H1 (cell line): Measurements from ENCODE around the gene LAD1. TPM values are rescaled to one million over a fixed set of nuclear protein-coding genes. Genes with fewer than 3 reads are reported as not detected.

ENCODE experiments used
- BACH1 ChIP-seq: IDR thresholded peaks from 2 replicates; pipeline ENCODE4 v1.6.1; 2012; ENCODE audit warnings: low read length, improper control_type of control experiment
- EGR1 ChIP-seq: IDR thresholded peaks from 2 replicates; pipeline ENCODE4 v1.6.1; 2011; ENCODE audit warnings: low read depth, low read length, borderline replicate concordance
- GABPA ChIP-seq: IDR thresholded peaks from 2 replicates; pipeline ENCODE4 v1.6.1; 2011; ENCODE audit warnings: mild to moderate bottlenecking, low read length, moderate library complexity, borderline replicate concordance; ENCODE audit not compliant: insufficient read depth
- JUND ChIP-seq: IDR thresholded peaks from 2 replicates; pipeline ENCODE4 v1.6.1; 2011; ENCODE audit warnings: mild to moderate bottlenecking, improper control_type of control experiment, low read length
- KDM4A ChIP-seq: IDR thresholded peaks from one replicate; pipeline ENCODE4 v1.7.1; 2012; ENCODE audit warnings: low read depth, mild to moderate bottlenecking, moderate library complexity, low read length, inconsistent platforms; ENCODE audit not compliant: severe bottlenecking
- KDM5A ChIP-seq: fragments of 200-600 bp; IDR thresholded peaks from 2 replicates; pipeline ENCODE4 v1.7.1; 2012; ENCODE audit warnings: mild to moderate bottlenecking, low read length, inconsistent platforms, mixed read lengths
- NANOG ChIP-seq: IDR thresholded peaks from 2 replicates; pipeline ENCODE4 v1.6.1; 2011; ENCODE audit warnings: low read length, low read depth, mild to moderate bottlenecking, inconsistent platforms; ENCODE audit not compliant: insufficient read depth, poor library complexity, severe bottlenecking
- RAD21 ChIP-seq, 2 experiments: IDR thresholded peaks in 1 of 2; conservative IDR thresholded peaks in 1 of 2; 2 replicates each; pipeline ENCODE4 v1.6.1; 2011; ENCODE audit warnings: low read depth in 2 of 2, low read length in 2 of 2, improper control_type of control experiment in 1 of 2, inconsistent platforms in 1 of 2, mild to moderate bottlenecking in 1 of 2, moderate library complexity in 1 of 2
- RBBP5 ChIP-seq: IDR thresholded peaks from 2 replicates; pipeline ENCODE4 v1.7.1; 2012; ENCODE audit warnings: low read depth, mild to moderate bottlenecking, inconsistent platforms, low read length, moderate library complexity, borderline replicate concordance
- SAP30 ChIP-seq: fragments of 300-600 bp; sonication (generic); IDR thresholded peaks from 2 replicates; pipeline ENCODE4 v1.7.1; 2012; ENCODE audit warnings: low read length, moderate library complexity, mild to moderate bottlenecking, inconsistent platforms; ENCODE audit not compliant: insufficient read depth, insufficient replicate concordance
- SIX5 ChIP-seq: IDR thresholded peaks from 2 replicates; pipeline ENCODE4 v1.6.1; 2011; ENCODE audit warnings: mild to moderate bottlenecking, low read depth, low read length
- TAF1 ChIP-seq: IDR thresholded peaks from 2 replicates; pipeline ENCODE4 v1.6.1; 2011; ENCODE audit warnings: mild to moderate bottlenecking, low read depth, low read length
- TBP ChIP-seq: IDR thresholded peaks from 2 replicates; pipeline ENCODE4 v1.6.1; 2011; ENCODE audit warnings: low read depth, low read length, improper control_type of control experiment
- polyA plus RNA-seq, 7 experiments: library from polyadenylated mRNA; depleted of rRNA in 3 of 7; stranded (reverse) in 5 of 7; unstranded in 2 of 7; fragments of >200 nt in 5 of 7; fragments of 200-250 nt in 2 of 7; gene quantifications; 1 replicate in 5 of 7; 2 replicates in 1 of 7; 4 replicates in 1 of 7; pipeline versions ENCODE4 v1.2.1 to v1.2.3, GENCODE V29; 2011 to 2013; ENCODE audit warnings: missing spikeins in 2 of 7, mixed read lengths in 2 of 7
- total RNA-seq: library from RNA; stranded (reverse); fragmentation: NEBNext Ultra II Directional; extraction: Animal tissue kit (Norgen Biotek cat#: 25700); gene quantifications from 2 replicates; pipeline ENCODE4 v1.2.1, GENCODE V29; 2021

Gene LAD1
- total and polyA plus RNA-seq, 2 of the 8 experiments (the other 6 are each of a cell fraction or from before 2014, with no cell fraction given) = 9.3 to 32.8 TPM

DNA sequence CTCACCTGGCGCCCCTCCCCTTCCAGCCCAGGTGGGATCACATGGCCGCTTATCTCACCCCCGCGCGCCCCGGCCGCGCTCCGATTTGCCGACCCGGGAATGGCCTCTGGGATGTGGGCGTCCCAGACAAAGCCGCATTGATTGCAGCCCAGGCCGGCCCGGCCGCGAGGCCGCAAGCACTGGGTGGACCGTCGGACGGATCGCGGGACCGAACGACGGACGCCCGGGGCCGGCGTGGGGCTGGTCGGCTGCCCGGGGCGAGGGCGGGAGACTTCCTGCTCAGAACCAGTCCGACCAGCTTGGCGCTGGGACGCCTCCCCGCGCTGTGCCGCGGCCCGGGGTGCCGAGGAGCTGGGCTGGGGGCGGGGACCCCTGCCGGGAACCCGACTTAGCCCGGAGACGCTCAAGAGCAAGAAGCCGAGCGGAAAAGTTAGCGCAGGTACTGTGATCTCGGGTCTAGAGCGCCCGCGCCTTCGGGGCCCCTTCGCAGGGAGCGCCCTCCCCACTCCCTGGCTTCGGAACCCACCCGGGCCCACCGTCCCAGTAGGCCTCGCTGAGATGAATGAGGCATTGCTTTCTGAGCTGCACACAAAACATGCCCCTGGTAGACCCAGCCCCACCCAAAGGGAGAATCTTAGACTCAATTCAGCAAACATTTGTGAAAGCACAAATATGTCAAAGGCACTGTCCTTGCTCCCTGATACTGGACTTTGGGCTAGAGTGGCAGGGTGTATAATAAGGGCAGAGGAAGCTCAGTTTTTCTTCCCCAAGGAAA lies 415 bp upstream of the LAD1 start (continued):
- TF ChIP-seq TAF1 (peak; percentile 65; the same call in 1 of the 2 replicates), KDM5A (no peak), NANOG (no peak), TBP (peak; percentile 44), JUND (no peak), GABPA (no peak), SIX5 (no peak), RBBP5 (no peak), KDM4A (peak; percentile 94), EGR1 (no peak; the same call in 1 of the 2 replicates), RAD21 (IDR thresholded peaks at IDR 0.05 in 1 of 2, conservative IDR thresholded peaks at IDR 0.05 in 1 of 2; ENCODE audit: low read depth in 2 of 2, low read length in 2 of 2) (no peak), SAP30 (no peak), BACH1 (no peak)
- TF ChIP-seq, all 59 proteins: peak for 15
